M059J (cell line): ENCODE measurements around the gene SUMO1. TPM values are rescaled to one million over a fixed set of nuclear protein-coding genes. Genes with fewer than 3 reads are reported as not detected.

Experiments used
- total RNA-seq: library from RNA; depleted of rRNA; stranded (reverse); fragments of >200 nt; shearing (Covaris generic); gene quantifications from 2 replicates; pipeline ENCODE4 v1.2.3, GENCODE V29; 2014; rRNA removed

SUMO1 gene
- total RNA-seq, 1 experiment from 2014 or later: 214 TPM

Other genes with a start within 250 kb of the SUMO1 start
- 26.9 and 39.8 TPM in 2 replicates for gene FZD7, start 204.7 kb downstream of the SUMO1 start, total RNA-seq
- not detected in 2 replicates for gene KIAA2012, start 165.3 kb downstream of the SUMO1 start, total RNA-seq
- 57.0 and 90.4 TPM in 2 replicates for gene NOP58, start 27.2 kb upstream of the SUMO1 start, total RNA-seq
- 14.6 and 16.7 TPM in 2 replicates for gene BMPR2, start 137.7 kb upstream of the SUMO1 start, total RNA-seq